GM23338 (cell line): ENCODE results near the gene DNAAF8. TPM values are rescaled to one million over a fixed set of nuclear protein-coding genes. Genes with fewer than 3 reads are reported as not detected.

Experiments used
- ATAC-seq: fragments of 200-7000 bp; cut with Tn5 transposase; 3 replicates; pipeline ENCODE4 v1.9.1; 2020
- DNase-seq: peaks from one replicate; pipeline ENCODE4 v3.0.0-alpha.2; 2015; ENCODE audit warnings: low spot score
- H2AFZ ChIP-seq: fragments of 200-600 bp; sonication (generic); 2 replicates; pipeline ENCODE4 v1.8.0; 2016; ENCODE audit warnings: antibody characterized with exemption, mild to moderate bottlenecking, moderate library complexity
- H3F3A ChIP-seq: fragments of 200-600 bp; sonication (generic); replicated peaks from 2 replicates; pipeline ENCODE4 v1.8.0; 2017; ENCODE audit warnings: antibody characterized with exemption, mixed run types, low read depth
- H3K27ac ChIP-seq: fragments of 200-600 bp; sonication (generic); 2 replicates; pipeline ENCODE4 v1.6.1; 2016; ENCODE audit warnings: low read depth
- H3K27me3 ChIP-seq: fragments of 200-600 bp; sonication (generic); 2 replicates; pipeline ENCODE4 v1.8.0; 2016; ENCODE audit warnings: mild to moderate bottlenecking, mixed run types, moderate library complexity; ENCODE audit not compliant: insufficient read depth
- H3K36me3 ChIP-seq: fragments of 200-600 bp; sonication (generic); 2 replicates; pipeline ENCODE4 v1.8.0; 2016; ENCODE audit warnings: mild to moderate bottlenecking; ENCODE audit not compliant: insufficient read depth
- H3K4me1 ChIP-seq: fragments of 200-600 bp; sonication (generic); 2 replicates; pipeline ENCODE4 v1.8.0; 2016; ENCODE audit warnings: mild to moderate bottlenecking, moderate library complexity; ENCODE audit not compliant: insufficient read depth
- H3K4me2 ChIP-seq: fragments of 200-600 bp; sonication (generic); 2 replicates; pipeline ENCODE4 v1.7.1; 2017; ENCODE audit warnings: mixed run types
- H3K4me3 ChIP-seq: fragments of 200-600 bp; sonication (generic); 2 replicates; pipeline ENCODE4 v1.6.1; 2016; ENCODE audit warnings: mixed run types
- H3K79me2 ChIP-seq: fragments of 200-600 bp; sonication (generic); replicated peaks from 2 replicates; pipeline ENCODE4 v1.8.0; 2017; ENCODE audit warnings: mild to moderate bottlenecking; ENCODE audit not compliant: insufficient read depth
- H3K9me2 ChIP-seq: fragments of 200-600 bp; sonication (generic); 2 replicates; pipeline ENCODE4 v1.8.0; 2017; ENCODE audit not compliant: insufficient read depth
- H4K20me1 ChIP-seq: fragments of 200-600 bp; sonication (generic); replicated peaks from 2 replicates; pipeline ENCODE4 v1.8.0; 2017; ENCODE audit warnings: mild to moderate bottlenecking; ENCODE audit not compliant: insufficient read depth
- H3K27ac Mint-ChIP-seq: 2 replicates; pipeline ENCODE4 v1.8.0; 2020; ENCODE audit warnings: inconsistent platforms, mild to moderate bottlenecking, moderate library complexity, mixed read lengths
- H3K27me3 Mint-ChIP-seq: 3 replicates; pipeline ENCODE4 v1.8.0; 2022; ENCODE audit warnings: low read depth, mild to moderate bottlenecking, moderate library complexity, mixed read lengths, inconsistent platforms; ENCODE audit not compliant: insufficient read depth, poor library complexity
- H3K36me3 Mint-ChIP-seq: 3 replicates; pipeline ENCODE4 v1.8.0; 2021; ENCODE audit warnings: low read depth, mild to moderate bottlenecking, inconsistent platforms, moderate library complexity, mixed read lengths
- H3K4me1 Mint-ChIP-seq: 3 replicates; pipeline ENCODE4 v1.8.0; 2020; ENCODE audit warnings: mild to moderate bottlenecking, inconsistent platforms, mixed read lengths
- H3K4me3 Mint-ChIP-seq: 3 replicates; pipeline ENCODE4 v1.8.0; 2021; ENCODE audit warnings: moderate library complexity, mild to moderate bottlenecking, inconsistent platforms, mixed read lengths
- H3K9me3 Mint-ChIP-seq: 3 replicates; pipeline ENCODE4 v1.8.0; 2020; ENCODE audit warnings: moderate library complexity, mild to moderate bottlenecking, inconsistent platforms, mixed read lengths
- CREB1 ChIP-seq: fragments of 250-450 bp; sonication (Bioruptor Pico); IDR thresholded peaks from 2 replicates; pipeline ENCODE4 v1.5.0; 2020; ENCODE audit warnings: low read depth, mild to moderate bottlenecking, moderate library complexity
- EZH2 ChIP-seq: fragments of 200-600 bp; sonication (generic); IDR thresholded peaks from one replicate; pipeline ENCODE4 v1.8.0; 2017; ENCODE audit warnings: antibody characterized with exemption, mild to moderate bottlenecking, low read depth; ENCODE audit not compliant: unreplicated experiment
- EZH2phosphoT487 ChIP-seq: fragments of 200-600 bp; sonication (generic); IDR thresholded peaks from one replicate; pipeline ENCODE4 v1.8.1; 2018; ENCODE audit warnings: antibody characterized with exemption; ENCODE audit not compliant: unreplicated experiment
- JUNB ChIP-seq: IDR thresholded peaks from one replicate; pipeline ENCODE4 v1.6.1; 2016; ENCODE audit warnings: antibody characterized with exemption; ENCODE audit not compliant: unreplicated experiment
- NANOG ChIP-seq: IDR thresholded peaks from 2 replicates; pipeline ENCODE4 v1.6.1; 2016; ENCODE audit warnings: antibody characterized with exemption, borderline replicate concordance
- POLR2AphosphoS5 ChIP-seq: IDR thresholded peaks from 2 replicates; pipeline ENCODE4 v1.6.1; 2016; ENCODE audit warnings: antibody characterized with exemption, low read depth
- STAT1 ChIP-seq: IDR thresholded peaks from one replicate; pipeline ENCODE4 v1.6.1; 2016; ENCODE audit warnings: antibody characterized with exemption; ENCODE audit not compliant: unreplicated experiment
- ZNF114 ChIP-seq: fragments of 250-450 bp; sonication (Bioruptor Pico); IDR thresholded peaks from 2 replicates; pipeline ENCODE4 v1.5.0; 2020; ENCODE audit warnings: mild to moderate bottlenecking, moderate library complexity
- ZNF331 ChIP-seq: fragments of 250-450 bp; sonication (Bioruptor Pico); IDR thresholded peaks from 2 replicates; pipeline ENCODE4 v1.5.0; 2020; ENCODE audit warnings: low read depth, mild to moderate bottlenecking, moderate library complexity
- polyA plus RNA-seq: library from polyadenylated mRNA; unstranded; fragments of >200 nt; fragmentation: Nextera tagmentation; extraction: Ambion mirVana; gene quantifications from 2 replicates; pipeline ENCODE4 v1.2.1, GENCODE V29; 2016
- total RNA-seq: library from RNA; depleted of rRNA; stranded (reverse); fragments of >200 nt; shearing (Covaris generic); gene quantifications from 2 replicates; pipeline ENCODE4 v1.2.3, GENCODE V29; 2014
- TF ChIP-seq, protein P1 (sequence below): IDR thresholded peaks from one replicate; pipeline ENCODE4 v1.6.1; 2018; ENCODE audit warnings: antibody characterized with exemption; ENCODE audit not compliant: unreplicated experiment
- TF ChIP-seq, protein P2 (sequence below): fragments of 250-450 bp; sonication (Bioruptor Pico); IDR thresholded peaks from 2 replicates; pipeline ENCODE4 v1.5.0; 2020; ENCODE audit warnings: mild to moderate bottlenecking, moderate library complexity
- TF ChIP-seq, protein P3 (sequence below), 2 experiments: fragments of 200-600 bp in 1 of 2; sonication (generic) in 1 of 2; conservative IDR thresholded peaks; 2 replicates each; pipeline versions ENCODE4 v1.5.1 to v1.6.1; 2016 to 2017; ENCODE audit warnings: antibody characterized with exemption in 2 of 2, low read depth in 2 of 2, mild to moderate bottlenecking in 2 of 2, moderate library complexity in 1 of 2
- TF ChIP-seq, protein P4 (sequence below): IDR thresholded peaks from 2 replicates; pipeline ENCODE4 v1.6.1; 2016; ENCODE audit warnings: antibody characterized with exemption

The DNAAF8 gene
- total and polyA plus RNA-seq, 2 experiments from 2014 or later = 0.34 to 1.3 TPM

DNA sequence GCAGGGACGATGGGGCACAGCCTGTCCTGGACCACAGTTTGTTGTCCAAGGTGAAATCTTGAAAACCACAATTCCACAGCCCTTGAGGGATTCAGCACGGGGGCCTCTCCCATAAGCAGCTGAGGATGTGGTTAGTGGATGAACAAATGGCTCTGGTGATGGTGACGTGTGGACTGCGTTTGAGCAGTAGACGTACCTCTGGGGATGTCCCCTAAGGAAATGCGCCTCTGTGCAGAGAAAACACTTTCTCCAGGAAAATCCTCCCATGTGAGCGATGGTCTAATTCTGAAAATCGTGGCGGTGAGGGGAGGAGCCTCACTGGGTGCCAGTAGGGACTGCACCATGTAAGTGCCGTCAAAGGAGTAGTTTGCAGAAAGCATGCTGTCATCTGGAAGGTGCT lies 56.5 kb downstream of the DNAAF8 start:
- H3K4me3 ChIP-seq = no peak overlapping the region
- Mint-ChIP-seq H3K27ac (no peak overlapping the region), H3K27me3 (peaks cover 5% of the 10 kb centered on the region), H3K9me3 (no peaks in the 10 kb centered on the region), H3K4me1 (peaks cover 12% of the 10 kb centered on the region), H3K4me3 (no peak overlapping the region), H3K36me3 (peaks cover 4% of the 10 kb centered on the region; the same call in 2 of the 3 replicates)
- H4K20me1 ChIP-seq = no peaks in the 10 kb centered on the region
- no peaks in the 10 kb centered on the region for H3K36me3 ChIP-seq
- peaks cover 12% of the 10 kb centered on the region; the same call in 1 of the 2 replicates for H3K4me1 ChIP-seq
- H2AFZ ChIP-seq = no peak overlapping the region
- H3K4me2 ChIP-seq = no peak overlapping the region
- H3K79me2 ChIP-seq = no peaks in the 10 kb centered on the region
- no peaks in the 10 kb centered on the region for H3K27me3 ChIP-seq
- no peaks in the 10 kb centered on the region for H3K9me2 ChIP-seq
- no peak overlapping the region for H3K27ac ChIP-seq
- DNase-seq (no peak), ATAC-seq (no peak)
- no peak for TF ChIP-seq JUNB
- TF ChIP-seq EZH2 = no peak
- TF ChIP-seq NANOG = no peak
- TF ChIP-seq, protein P1, sequence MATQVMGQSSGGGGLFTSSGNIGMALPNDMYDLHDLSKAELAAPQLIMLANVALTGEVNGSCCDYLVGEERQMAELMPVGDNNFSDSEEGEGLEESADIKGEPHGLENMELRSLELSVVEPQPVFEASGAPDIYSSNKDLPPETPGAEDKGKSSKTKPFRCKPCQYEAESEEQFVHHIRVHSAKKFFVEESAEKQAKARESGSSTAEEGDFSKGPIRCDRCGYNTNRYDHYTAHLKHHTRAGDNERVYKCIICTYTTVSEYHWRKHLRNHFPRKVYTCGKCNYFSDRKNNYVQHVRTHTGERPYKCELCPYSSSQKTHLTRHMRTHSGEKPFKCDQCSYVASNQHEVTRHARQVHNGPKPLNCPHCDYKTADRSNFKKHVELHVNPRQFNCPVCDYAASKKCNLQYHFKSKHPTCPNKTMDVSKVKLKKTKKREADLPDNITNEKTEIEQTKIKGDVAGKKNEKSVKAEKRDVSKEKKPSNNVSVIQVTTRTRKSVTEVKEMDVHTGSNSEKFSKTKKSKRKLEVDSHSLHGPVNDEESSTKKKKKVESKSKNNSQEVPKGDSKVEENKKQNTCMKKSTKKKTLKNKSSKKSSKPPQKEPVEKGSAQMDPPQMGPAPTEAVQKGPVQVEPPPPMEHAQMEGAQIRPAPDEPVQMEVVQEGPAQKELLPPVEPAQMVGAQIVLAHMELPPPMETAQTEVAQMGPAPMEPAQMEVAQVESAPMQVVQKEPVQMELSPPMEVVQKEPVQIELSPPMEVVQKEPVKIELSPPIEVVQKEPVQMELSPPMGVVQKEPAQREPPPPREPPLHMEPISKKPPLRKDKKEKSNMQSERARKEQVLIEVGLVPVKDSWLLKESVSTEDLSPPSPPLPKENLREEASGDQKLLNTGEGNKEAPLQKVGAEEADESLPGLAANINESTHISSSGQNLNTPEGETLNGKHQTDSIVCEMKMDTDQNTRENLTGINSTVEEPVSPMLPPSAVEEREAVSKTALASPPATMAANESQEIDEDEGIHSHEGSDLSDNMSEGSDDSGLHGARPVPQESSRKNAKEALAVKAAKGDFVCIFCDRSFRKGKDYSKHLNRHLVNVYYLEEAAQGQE = no peak
- TF ChIP-seq CREB1 (CRISPR knock-in tag) = no peak
- TF ChIP-seq EZH2phosphoT487 = no peak
- no peak for TF ChIP-seq ZNF114 (CRISPR knock-in tag)
- TF ChIP-seq POLR2AphosphoS5 = no peak
- TF ChIP-seq, protein P2, sequence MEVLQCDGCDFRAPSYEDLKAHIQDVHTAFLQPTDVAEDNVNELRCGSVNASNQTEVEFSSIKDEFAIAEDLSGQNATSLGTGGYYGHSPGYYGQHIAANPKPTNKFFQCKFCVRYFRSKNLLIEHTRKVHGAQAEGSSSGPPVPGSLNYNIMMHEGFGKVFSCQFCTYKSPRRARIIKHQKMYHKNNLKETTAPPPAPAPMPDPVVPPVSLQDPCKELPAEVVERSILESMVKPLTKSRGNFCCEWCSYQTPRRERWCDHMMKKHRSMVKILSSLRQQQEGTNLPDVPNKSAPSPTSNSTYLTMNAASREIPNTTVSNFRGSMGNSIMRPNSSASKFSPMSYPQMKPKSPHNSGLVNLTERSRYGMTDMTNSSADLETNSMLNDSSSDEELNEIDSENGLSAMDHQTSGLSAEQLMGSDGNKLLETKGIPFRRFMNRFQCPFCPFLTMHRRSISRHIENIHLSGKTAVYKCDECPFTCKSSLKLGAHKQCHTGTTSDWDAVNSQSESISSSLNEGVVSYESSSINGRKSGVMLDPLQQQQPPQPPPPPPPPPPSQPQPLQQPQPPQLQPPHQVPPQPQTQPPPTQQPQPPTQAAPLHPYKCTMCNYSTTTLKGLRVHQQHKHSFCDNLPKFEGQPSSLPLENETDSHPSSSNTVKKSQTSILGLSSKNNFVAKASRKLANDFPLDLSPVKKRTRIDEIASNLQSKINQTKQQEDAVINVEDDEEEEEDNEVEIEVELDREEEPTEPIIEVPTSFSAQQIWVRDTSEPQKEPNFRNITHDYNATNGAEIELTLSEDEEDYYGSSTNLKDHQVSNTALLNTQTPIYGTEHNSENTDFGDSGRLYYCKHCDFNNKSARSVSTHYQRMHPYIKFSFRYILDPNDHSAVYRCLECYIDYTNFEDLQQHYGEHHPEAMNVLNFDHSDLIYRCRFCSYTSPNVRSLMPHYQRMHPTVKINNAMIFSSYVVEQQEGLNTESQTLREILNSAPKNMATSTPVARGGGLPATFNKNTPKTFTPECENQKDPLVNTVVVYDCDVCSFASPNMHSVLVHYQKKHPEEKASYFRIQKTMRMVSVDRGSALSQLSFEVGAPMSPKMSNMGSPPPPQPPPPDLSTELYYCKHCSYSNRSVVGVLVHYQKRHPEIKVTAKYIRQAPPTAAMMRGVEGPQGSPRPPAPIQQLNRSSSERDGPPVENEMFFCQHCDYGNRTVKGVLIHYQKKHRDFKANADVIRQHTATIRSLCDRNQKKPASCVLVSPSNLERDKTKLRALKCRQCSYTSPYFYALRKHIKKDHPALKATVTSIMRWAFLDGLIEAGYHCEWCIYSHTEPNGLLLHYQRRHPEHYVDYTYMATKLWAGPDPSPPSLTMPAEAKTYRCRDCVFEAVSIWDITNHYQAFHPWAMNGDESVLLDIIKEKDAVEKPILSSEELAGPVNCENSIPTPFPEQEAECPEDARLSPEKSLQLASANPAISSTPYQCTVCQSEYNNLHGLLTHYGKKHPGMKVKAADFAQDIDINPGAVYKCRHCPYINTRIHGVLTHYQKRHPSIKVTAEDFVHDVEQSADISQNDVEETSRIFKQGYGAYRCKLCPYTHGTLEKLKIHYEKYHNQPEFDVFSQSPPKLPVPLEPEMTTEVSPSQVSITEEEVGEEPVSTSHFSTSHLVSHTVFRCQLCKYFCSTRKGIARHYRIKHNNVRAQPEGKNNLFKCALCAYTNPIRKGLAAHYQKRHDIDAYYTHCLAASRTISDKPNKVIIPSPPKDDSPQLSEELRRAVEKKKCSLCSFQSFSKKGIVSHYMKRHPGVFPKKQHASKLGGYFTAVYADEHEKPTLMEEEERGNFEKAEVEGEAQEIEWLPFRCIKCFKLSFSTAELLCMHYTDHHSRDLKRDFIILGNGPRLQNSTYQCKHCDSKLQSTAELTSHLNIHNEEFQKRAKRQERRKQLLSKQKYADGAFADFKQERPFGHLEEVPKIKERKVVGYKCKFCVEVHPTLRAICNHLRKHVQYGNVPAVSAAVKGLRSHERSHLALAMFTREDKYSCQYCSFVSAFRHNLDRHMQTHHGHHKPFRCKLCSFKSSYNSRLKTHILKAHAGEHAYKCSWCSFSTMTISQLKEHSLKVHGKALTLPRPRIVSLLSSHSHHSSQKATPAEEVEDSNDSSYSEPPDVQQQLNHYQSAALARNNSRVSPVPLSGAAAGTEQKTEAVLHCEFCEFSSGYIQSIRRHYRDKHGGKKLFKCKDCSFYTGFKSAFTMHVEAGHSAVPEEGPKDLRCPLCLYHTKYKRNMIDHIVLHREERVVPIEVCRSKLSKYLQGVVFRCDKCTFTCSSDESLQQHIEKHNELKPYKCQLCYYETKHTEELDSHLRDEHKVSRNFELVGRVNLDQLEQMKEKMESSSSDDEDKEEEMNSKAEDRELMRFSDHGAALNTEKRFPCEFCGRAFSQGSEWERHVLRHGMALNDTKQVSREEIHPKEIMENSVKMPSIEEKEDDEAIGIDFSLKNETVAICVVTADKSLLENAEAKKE (CRISPR knock-in tag) = no peak
- TF ChIP-seq, protein P3, sequence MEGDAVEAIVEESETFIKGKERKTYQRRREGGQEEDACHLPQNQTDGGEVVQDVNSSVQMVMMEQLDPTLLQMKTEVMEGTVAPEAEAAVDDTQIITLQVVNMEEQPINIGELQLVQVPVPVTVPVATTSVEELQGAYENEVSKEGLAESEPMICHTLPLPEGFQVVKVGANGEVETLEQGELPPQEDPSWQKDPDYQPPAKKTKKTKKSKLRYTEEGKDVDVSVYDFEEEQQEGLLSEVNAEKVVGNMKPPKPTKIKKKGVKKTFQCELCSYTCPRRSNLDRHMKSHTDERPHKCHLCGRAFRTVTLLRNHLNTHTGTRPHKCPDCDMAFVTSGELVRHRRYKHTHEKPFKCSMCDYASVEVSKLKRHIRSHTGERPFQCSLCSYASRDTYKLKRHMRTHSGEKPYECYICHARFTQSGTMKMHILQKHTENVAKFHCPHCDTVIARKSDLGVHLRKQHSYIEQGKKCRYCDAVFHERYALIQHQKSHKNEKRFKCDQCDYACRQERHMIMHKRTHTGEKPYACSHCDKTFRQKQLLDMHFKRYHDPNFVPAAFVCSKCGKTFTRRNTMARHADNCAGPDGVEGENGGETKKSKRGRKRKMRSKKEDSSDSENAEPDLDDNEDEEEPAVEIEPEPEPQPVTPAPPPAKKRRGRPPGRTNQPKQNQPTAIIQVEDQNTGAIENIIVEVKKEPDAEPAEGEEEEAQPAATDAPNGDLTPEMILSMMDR (conservative IDR thresholded peaks at IDR 0.05; ENCODE audit: low read depth in 2 of 2) = no peak
- no peak for TF ChIP-seq STAT1
- TF ChIP-seq ZNF331 (CRISPR knock-in tag) = no peak
- TF ChIP-seq, protein P4, sequence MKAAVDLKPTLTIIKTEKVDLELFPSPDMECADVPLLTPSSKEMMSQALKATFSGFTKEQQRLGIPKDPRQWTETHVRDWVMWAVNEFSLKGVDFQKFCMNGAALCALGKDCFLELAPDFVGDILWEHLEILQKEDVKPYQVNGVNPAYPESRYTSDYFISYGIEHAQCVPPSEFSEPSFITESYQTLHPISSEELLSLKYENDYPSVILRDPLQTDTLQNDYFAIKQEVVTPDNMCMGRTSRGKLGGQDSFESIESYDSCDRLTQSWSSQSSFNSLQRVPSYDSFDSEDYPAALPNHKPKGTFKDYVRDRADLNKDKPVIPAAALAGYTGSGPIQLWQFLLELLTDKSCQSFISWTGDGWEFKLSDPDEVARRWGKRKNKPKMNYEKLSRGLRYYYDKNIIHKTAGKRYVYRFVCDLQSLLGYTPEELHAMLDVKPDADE = no peak
- no peaks in the 10 kb centered on the region; the same call in 1 of the 2 replicates for H3F3A ChIP-seq
